ENCODE measurements around the gene ZNF396.

The ZNF396 gene

DNA sequence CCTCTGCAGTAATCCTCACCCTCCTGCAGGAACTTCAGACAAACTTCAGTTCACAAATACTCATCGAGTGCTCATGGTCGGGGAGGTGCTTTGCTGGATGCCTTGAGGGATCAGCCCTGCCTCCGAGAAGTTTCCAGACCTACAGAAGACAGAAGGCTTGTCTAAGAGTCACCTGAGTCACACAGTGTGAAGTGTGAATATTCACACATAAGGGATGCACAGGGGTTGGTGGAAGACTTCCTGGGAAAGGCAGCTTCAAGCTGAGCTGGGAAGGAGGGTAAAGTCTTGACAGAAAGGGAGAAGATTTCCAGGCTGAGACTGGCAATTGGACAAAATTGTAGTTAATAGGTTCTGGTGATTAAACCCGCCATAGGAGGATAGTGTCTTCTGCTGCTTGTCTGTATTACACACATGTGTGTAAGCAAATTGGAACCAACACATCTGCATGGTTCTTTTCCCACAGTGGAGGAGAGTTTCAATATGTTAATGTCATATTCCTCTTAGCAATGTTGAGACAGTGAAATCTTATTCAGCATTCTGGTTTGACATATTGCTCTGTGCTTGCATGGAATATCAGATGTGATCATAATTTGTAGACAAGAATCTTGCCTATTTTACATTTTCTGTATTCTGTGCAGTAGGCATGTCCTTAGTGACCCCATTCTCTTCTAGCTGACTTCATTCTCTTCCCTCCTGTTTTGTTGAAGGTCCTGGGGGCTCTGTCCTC lies 34.7 kb upstream of the ZNF396 start:
- TF ChIP-seq, protein P1, sequence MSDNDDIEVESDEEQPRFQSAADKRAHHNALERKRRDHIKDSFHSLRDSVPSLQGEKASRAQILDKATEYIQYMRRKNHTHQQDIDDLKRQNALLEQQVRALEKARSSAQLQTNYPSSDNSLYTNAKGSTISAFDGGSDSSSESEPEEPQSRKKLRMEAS (IDR thresholded peaks at IDR 0.05) = no peak
- no peak for TF ChIP-seq CEBPB (IDR thresholded peaks at IDR 0.05)
- TF ChIP-seq USF1 (IDR thresholded peaks at IDR 0.05) = no peak
- no peak for TF ChIP-seq YY1 (IDR thresholded peaks at IDR 0.05; ENCODE audit: low read depth)

GRCh38 chr18:35410561-35410960 lies 33.4 kb upstream of the ZNF396 start:
- TF ChIP-seq CREB1 (IDR thresholded peaks at IDR 0.05; ENCODE audit: low read depth) (no peak), CEBPB (IDR thresholded peaks at IDR 0.05) (no peak), REST (IDR thresholded peaks at IDR 0.05; ENCODE audit: low read depth) (peak; percentile 39; the same call in 1 of the 2 replicates), EGR1 (IDR thresholded peaks at IDR 0.05) (no peak), EP300 (IDR thresholded peaks at IDR 0.05; ENCODE audit: borderline replicate concordance) (no peak)
- TF ChIP-seq, protein P1 (IDR thresholded peaks at IDR 0.05) = no peak

- TF ChIP-seq TEAD4 (IDR thresholded peaks at IDR 0.05) (no peak), EGR1 (IDR thresholded peaks at IDR 0.05) (no peak), REST (IDR thresholded peaks at IDR 0.05; ENCODE audit: low read depth) (no peak), RAD21 (IDR thresholded peaks at IDR 0.05; ENCODE audit: low read depth) (no peak), ZBTB7A (IDR thresholded peaks at IDR 0.05; ENCODE audit: low read depth) (no peak), YY1 (IDR thresholded peaks at IDR 0.05; ENCODE audit: low read depth) (no peak), EP300 (IDR thresholded peaks at IDR 0.05; ENCODE audit: borderline replicate concordance) (no peak), CREB1 (IDR thresholded peaks at IDR 0.05; ENCODE audit: low read depth) (no peak), FOXM1 (IDR thresholded peaks at IDR 0.05; ENCODE audit: borderline replicate concordance, low read depth) (no peak), TAF1 (IDR thresholded peaks at IDR 0.05; ENCODE audit: low read depth) (no peak), TCF12 (IDR thresholded peaks at IDR 0.05; ENCODE audit: low read depth) (no peak), USF1 (IDR thresholded peaks at IDR 0.05) (no peak), CEBPB (IDR thresholded peaks at IDR 0.05) (no peak)
- TF ChIP-seq, protein P1 (IDR thresholded peaks at IDR 0.05) = no peak
These were observed 32.8 kb upstream of the ZNF396 start for GRCh38 chr18:35409911-35410310.

DNA sequence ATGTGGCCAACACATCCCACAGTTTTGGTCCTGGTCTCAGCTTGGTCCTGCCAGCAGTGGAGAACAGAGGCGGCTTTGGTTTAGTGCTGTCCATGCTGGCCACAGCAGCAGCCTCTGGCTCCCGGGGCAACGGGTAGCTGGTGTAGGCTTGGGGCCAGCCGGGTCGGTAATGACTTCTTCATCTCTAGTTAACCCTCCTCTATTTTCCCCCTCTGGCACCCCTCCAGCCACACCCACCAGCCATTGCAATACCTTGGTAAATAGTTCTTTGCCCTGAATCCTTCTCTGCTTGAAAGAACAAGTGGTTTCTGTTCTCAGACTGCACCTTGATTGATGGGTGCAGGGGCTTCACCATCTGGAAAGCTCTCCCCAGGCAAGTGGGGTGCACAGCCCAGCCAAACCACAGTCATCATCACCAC lies 31.7 kb upstream of the ZNF396 start:
- TF ChIP-seq NFIC (IDR thresholded peaks at IDR 0.05) (peak; percentile 36; the same call in 1 of the 2 replicates), RAD21 (IDR thresholded peaks at IDR 0.05; ENCODE audit: low read depth) (no peak)

DNA sequence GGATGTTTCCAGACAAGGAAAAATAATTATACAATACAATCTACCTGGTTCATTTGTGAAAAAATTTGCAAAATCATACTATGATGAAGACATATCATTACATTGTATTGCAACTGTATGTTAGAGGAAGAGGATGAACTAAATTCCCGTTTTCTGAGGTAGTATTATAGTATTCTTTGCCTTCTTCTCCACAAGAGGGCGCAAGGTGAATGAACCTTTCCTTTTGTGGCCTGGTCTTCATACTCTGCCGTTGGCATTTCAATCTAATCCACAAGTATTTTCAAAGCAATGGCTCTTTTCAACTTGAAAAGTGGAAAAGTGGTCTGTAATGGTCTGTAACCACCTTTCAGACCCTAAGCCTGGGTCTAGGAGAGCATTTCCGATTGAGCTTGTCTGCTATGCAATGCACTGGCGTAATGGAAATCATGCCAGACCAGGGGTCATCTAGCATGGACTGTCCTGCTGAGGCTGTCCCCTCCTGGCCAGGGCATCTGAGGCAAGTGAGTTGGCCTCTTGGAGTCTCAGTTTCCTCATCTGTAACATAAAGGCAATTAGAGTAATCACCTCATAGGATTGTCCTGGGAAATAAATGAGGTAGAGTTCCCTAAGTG lies 30.8 kb upstream of the ZNF396 start:
- no peak for TF ChIP-seq TEAD4 (IDR thresholded peaks at IDR 0.05)
- TF ChIP-seq NFIC (IDR thresholded peaks at IDR 0.05) = no peak
- no peak for TF ChIP-seq ZBTB7A (IDR thresholded peaks at IDR 0.05; ENCODE audit: low read depth)
- no peak for TF ChIP-seq EP300 (IDR thresholded peaks at IDR 0.05; ENCODE audit: borderline replicate concordance)
- peak; percentile 92 for TF ChIP-seq RAD21 (IDR thresholded peaks at IDR 0.05; ENCODE audit: low read depth)
- TF ChIP-seq FOXM1 (IDR thresholded peaks at IDR 0.05; ENCODE audit: borderline replicate concordance, low read depth) = no peak

GRCh38 chr18:35406666-35407065 lies 29.5 kb upstream of the ZNF396 start:
- TF ChIP-seq TCF12 (IDR thresholded peaks at IDR 0.05; ENCODE audit: low read depth) = no peak
- TF ChIP-seq RAD21 (IDR thresholded peaks at IDR 0.05; ENCODE audit: low read depth) = no peak
- TF ChIP-seq REST (IDR thresholded peaks at IDR 0.05; ENCODE audit: low read depth) = no peak
- no peak for TF ChIP-seq CREB1 (IDR thresholded peaks at IDR 0.05; ENCODE audit: low read depth)
- no peak for TF ChIP-seq EGR1 (IDR thresholded peaks at IDR 0.05)
- TF ChIP-seq ZBTB7A (IDR thresholded peaks at IDR 0.05; ENCODE audit: low read depth) = no peak
- no peak for TF ChIP-seq TEAD4 (IDR thresholded peaks at IDR 0.05)
- TF ChIP-seq, protein P1 (IDR thresholded peaks at IDR 0.05) = no peak
- no peak for TF ChIP-seq USF1 (IDR thresholded peaks at IDR 0.05)
